Memory B cell (primary cell): ENCODE measurements around the gene METRN.

Experiments
- ATAC-seq: fragments of 150-1000 bp; cut with Tn5 transposase; 2 replicates; pipeline ENCODE4 v1.10.0; 2021; ENCODE audit warnings: low read depth, mild to moderate bottlenecking, moderate library complexity
- DNase-seq, 2 donors: peaks; one replicate each; pipeline ENCODE4 v3.0.0; 2022; ENCODE audit warnings: low spot score in 2 of 2
- H3K27ac Mint-ChIP-seq: one replicate; pipeline ENCODE4 v1.8.0; 2022; ENCODE audit warnings: mild to moderate bottlenecking, moderate library complexity, mixed read lengths
- H3K27me3 Mint-ChIP-seq: one replicate; pipeline ENCODE4 v1.8.0; 2022; ENCODE audit warnings: mixed read lengths
- H3K36me3 Mint-ChIP-seq: one replicate; pipeline ENCODE4 v1.8.0; 2022; ENCODE audit warnings: mild to moderate bottlenecking, mixed read lengths
- H3K4me1 Mint-ChIP-seq: one replicate; pipeline ENCODE4 v1.8.0; 2022; ENCODE audit warnings: mixed read lengths
- H3K4me3 Mint-ChIP-seq: one replicate; pipeline ENCODE4 v1.8.0; 2022; ENCODE audit warnings: mild to moderate bottlenecking, moderate library complexity, mixed read lengths
- H3K9me3 Mint-ChIP-seq: one replicate; pipeline ENCODE4 v1.8.0; 2022; ENCODE audit warnings: mixed read lengths

METRN gene

GRCh38 chr16:693364-693763, 21.6 kb upstream of the METRN start:
- no peak for DNase-seq
- Mint-ChIP-seq H3K36me3 (no peaks in the 10 kb centered on the region), H3K27me3 (peaks cover 6% of the 10 kb centered on the region), H3K4me3 (peak overlapping the region; percentile 80), H3K4me1 (peaks cover 29% of the 10 kb centered on the region), H3K9me3 (no peaks in the 10 kb centered on the region), H3K27ac (no peak overlapping the region)
- ATAC-seq, result no peak

GRCh38 chr16:693766-694165, 21.2 kb upstream of the METRN start:
- DNase-seq, result no peak
- peaks cover 6% of the 10 kb centered on the region for H3K27me3 Mint-ChIP-seq
- ATAC-seq, result peak; percentile 47
- peaks cover 28% of the 10 kb centered on the region for H3K4me1 Mint-ChIP-seq
- no peaks in the 10 kb centered on the region for H3K9me3 Mint-ChIP-seq
- peak overlapping the region; percentile 80 for H3K4me3 Mint-ChIP-seq
- H3K36me3 Mint-ChIP-seq, result no peaks in the 10 kb centered on the region
- no peak overlapping the region for H3K27ac Mint-ChIP-seq

GRCh38 chr16:694187-694862, 20.6 kb upstream of the METRN start:
- ATAC-seq, result no peak
- Mint-ChIP-seq H3K36me3 (no peaks in the 10 kb centered on the region), H3K27ac (no peak overlapping the region), H3K4me1 (peaks cover 25% of the 10 kb centered on the region), H3K9me3 (no peaks in the 10 kb centered on the region), H3K4me3 (peak overlapping the region; percentile 74), H3K27me3 (peaks cover 6% of the 10 kb centered on the region)
- no peak for DNase-seq

- no peak overlapping the region for H3K27ac Mint-ChIP-seq
- H3K36me3 Mint-ChIP-seq, result no peaks in the 10 kb centered on the region
- DNase-seq (no peak), ATAC-seq (no peak)
- no peaks in the 10 kb centered on the region for H3K9me3 Mint-ChIP-seq
- H3K4me3 Mint-ChIP-seq, result peak overlapping the region; percentile 47
- H3K4me1 Mint-ChIP-seq, result peaks cover 21% of the 10 kb centered on the region
- H3K27me3 Mint-ChIP-seq, result peaks cover 6% of the 10 kb centered on the region
Measured at GRCh38 chr16:694863-695354, 20.0 kb upstream of the METRN start.

GRCh38 chr16:695355-696089, 19.4 kb upstream of the METRN start:
- H3K4me1 Mint-ChIP-seq, result peaks cover 18% of the 10 kb centered on the region
- peak overlapping the region; percentile 78 for H3K4me3 Mint-ChIP-seq
- no peaks in the 10 kb centered on the region for H3K9me3 Mint-ChIP-seq
- H3K27ac Mint-ChIP-seq, result no peak overlapping the region
- DNase-seq, result no peak
- H3K36me3 Mint-ChIP-seq, result no peaks in the 10 kb centered on the region
- peak; percentile 72 for ATAC-seq
- H3K27me3 Mint-ChIP-seq, result peaks cover 6% of the 10 kb centered on the region

- no peaks in the 10 kb centered on the region for H3K9me3 Mint-ChIP-seq
- peak overlapping the region; percentile 11 for H3K4me3 Mint-ChIP-seq
- peaks cover 16% of the 10 kb centered on the region for H3K27me3 Mint-ChIP-seq
- H3K4me1 Mint-ChIP-seq, result peaks cover 10% of the 10 kb centered on the region
- H3K36me3 Mint-ChIP-seq, result no peaks in the 10 kb centered on the region
- ATAC-seq, result no peak
- H3K27ac Mint-ChIP-seq, result no peak overlapping the region
- DNase-seq, result no peak
Measured at GRCh38 chr16:698911-699671, 15.8 kb upstream of the METRN start.

- no peak overlapping the region for H3K4me3 Mint-ChIP-seq
- peaks cover under 1% of the 10 kb centered on the region for H3K4me1 Mint-ChIP-seq
- H3K9me3 Mint-ChIP-seq, result no peaks in the 10 kb centered on the region
- ATAC-seq (peak; percentile 64), DNase-seq (no peak)
- H3K36me3 Mint-ChIP-seq, result no peaks in the 10 kb centered on the region
- H3K27me3 Mint-ChIP-seq, result peaks cover 18% of the 10 kb centered on the region
- H3K27ac Mint-ChIP-seq, result no peak overlapping the region
Measured at GRCh38 chr16:700684-701584, 14.0 kb upstream of the METRN start.

- ATAC-seq (no peak), DNase-seq (no peak)
- Mint-ChIP-seq H3K27ac (no peak overlapping the region), H3K9me3 (no peaks in the 10 kb centered on the region), H3K36me3 (no peaks in the 10 kb centered on the region), H3K27me3 (peaks cover 16% of the 10 kb centered on the region), H3K4me3 (no peak overlapping the region), H3K4me1 (peaks cover 3% of the 10 kb centered on the region)
Measured at GRCh38 chr16:702341-702740, 12.6 kb upstream of the METRN start.

- ATAC-seq (no peak), DNase-seq (no peak)
- Mint-ChIP-seq H3K4me3 (no peak overlapping the region), H3K27ac (no peak overlapping the region), H3K4me1 (peaks cover 3% of the 10 kb centered on the region), H3K36me3 (no peaks in the 10 kb centered on the region), H3K9me3 (no peaks in the 10 kb centered on the region), H3K27me3 (peaks cover 24% of the 10 kb centered on the region)
Measured at GRCh38 chr16:703406-703805, 11.5 kb upstream of the METRN start.

GRCh38 chr16:704047-704446, 10.9 kb upstream of the METRN start:
- peaks cover 25% of the 10 kb centered on the region for H3K27me3 Mint-ChIP-seq
- H3K27ac Mint-ChIP-seq, result no peak overlapping the region
- DNase-seq, result no peak
- ATAC-seq, result no peak
- no peaks in the 10 kb centered on the region for H3K9me3 Mint-ChIP-seq
- H3K4me3 Mint-ChIP-seq, result no peak overlapping the region
- H3K36me3 Mint-ChIP-seq, result no peaks in the 10 kb centered on the region
- H3K4me1 Mint-ChIP-seq, result peaks cover 3% of the 10 kb centered on the region

- ATAC-seq, result no peak
- Mint-ChIP-seq H3K27ac (no peak overlapping the region), H3K4me3 (no peak overlapping the region), H3K27me3 (peaks cover 30% of the 10 kb centered on the region), H3K36me3 (no peaks in the 10 kb centered on the region), H3K9me3 (no peaks in the 10 kb centered on the region), H3K4me1 (peaks cover 3% of the 10 kb centered on the region)
- no peak for DNase-seq
Measured at GRCh38 chr16:704552-705380, 10.2 kb upstream of the METRN start.

GRCh38 chr16:705431-706188, 9.3 kb upstream of the METRN start, which contains the start of gene FBXL16:
Gene FBXL16, minus strand, starts transcription at chr16:705801. Its CDS starts 8,396 bp downstream, at chr16:697405.
- Mint-ChIP-seq H3K4me1 (peaks cover 3% of the 10 kb centered on the region), H3K36me3 (no peaks in the 10 kb centered on the region), H3K4me3 (no peak within 1 kb of the TSS), H3K27ac (no peak within 1 kb of the TSS), H3K9me3 (no peaks in the 10 kb centered on the region), H3K27me3 (peaks cover 32% of the 10 kb centered on the region)
- peak; percentile 15 for ATAC-seq
- no peak for DNase-seq
